NB4 (cell line): ENCODE data around the gene ARHGAP24.

Experiments
- DNase-seq: peaks from one replicate; pipeline ENCODE4 v3.0.0; 2010; ENCODE audit warnings: low read depth
- H3K4me3 ChIP-seq: one replicate; pipeline ENCODE4 v1.5.1; 2011; ENCODE audit warnings: mild to moderate bottlenecking, low read depth, low read length, moderate library complexity
- MYC ChIP-seq: IDR thresholded peaks from 2 replicates; pipeline ENCODE4 v1.6.1; 2011; ENCODE audit warnings: low read depth, low read length
- POLR2A ChIP-seq: IDR thresholded peaks from 2 replicates; pipeline ENCODE4 v1.6.1; 2011; ENCODE audit warnings: mild to moderate bottlenecking; ENCODE audit not compliant: insufficient read length; ENCODE audit errors: extremely low read depth
- TF ChIP-seq, protein P1 (sequence below): IDR thresholded peaks from one replicate; pipeline ENCODE4 v1.5.1; 2012; ENCODE audit warnings: low read depth, low read length
- TF ChIP-seq, protein P2 (sequence below): IDR thresholded peaks from 2 replicates; pipeline ENCODE4 v1.6.1; 2011; ENCODE audit warnings: low read depth, low read length

The ARHGAP24 gene

DNA sequence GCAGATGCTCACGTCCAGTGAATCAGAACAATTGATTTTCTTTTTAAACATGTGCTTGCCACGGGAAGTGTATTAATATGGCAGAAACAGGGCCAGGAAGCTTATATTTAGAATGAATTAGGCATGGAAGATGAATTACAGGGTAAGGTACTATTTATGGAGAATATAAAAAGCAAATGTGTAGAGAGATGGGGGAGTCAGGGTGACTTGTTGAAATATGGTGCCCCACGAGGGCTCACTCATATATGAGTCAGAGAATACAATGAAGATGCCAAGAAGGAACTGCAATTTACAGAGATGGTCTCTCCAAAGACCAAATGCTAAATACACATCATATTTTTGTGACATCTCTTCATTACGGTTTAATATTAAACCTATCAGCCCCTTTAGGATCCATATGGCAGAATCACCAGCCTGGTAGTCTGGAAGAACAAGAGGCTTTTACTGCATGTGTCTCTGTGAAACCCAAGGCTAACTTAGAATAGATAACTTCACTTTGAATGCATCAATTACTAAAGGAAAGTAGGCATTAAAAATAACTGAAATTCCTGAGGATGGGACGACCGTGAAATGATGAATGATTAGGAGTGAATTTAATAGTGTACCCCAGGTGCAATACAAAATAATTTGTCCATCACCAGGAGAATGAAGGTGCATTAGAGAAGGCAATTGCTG, 385.3 kb downstream of the ARHGAP24 start:
- TF ChIP-seq, protein P1, sequence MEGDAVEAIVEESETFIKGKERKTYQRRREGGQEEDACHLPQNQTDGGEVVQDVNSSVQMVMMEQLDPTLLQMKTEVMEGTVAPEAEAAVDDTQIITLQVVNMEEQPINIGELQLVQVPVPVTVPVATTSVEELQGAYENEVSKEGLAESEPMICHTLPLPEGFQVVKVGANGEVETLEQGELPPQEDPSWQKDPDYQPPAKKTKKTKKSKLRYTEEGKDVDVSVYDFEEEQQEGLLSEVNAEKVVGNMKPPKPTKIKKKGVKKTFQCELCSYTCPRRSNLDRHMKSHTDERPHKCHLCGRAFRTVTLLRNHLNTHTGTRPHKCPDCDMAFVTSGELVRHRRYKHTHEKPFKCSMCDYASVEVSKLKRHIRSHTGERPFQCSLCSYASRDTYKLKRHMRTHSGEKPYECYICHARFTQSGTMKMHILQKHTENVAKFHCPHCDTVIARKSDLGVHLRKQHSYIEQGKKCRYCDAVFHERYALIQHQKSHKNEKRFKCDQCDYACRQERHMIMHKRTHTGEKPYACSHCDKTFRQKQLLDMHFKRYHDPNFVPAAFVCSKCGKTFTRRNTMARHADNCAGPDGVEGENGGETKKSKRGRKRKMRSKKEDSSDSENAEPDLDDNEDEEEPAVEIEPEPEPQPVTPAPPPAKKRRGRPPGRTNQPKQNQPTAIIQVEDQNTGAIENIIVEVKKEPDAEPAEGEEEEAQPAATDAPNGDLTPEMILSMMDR = no peak
- no peak for TF ChIP-seq POLR2A

DNA sequence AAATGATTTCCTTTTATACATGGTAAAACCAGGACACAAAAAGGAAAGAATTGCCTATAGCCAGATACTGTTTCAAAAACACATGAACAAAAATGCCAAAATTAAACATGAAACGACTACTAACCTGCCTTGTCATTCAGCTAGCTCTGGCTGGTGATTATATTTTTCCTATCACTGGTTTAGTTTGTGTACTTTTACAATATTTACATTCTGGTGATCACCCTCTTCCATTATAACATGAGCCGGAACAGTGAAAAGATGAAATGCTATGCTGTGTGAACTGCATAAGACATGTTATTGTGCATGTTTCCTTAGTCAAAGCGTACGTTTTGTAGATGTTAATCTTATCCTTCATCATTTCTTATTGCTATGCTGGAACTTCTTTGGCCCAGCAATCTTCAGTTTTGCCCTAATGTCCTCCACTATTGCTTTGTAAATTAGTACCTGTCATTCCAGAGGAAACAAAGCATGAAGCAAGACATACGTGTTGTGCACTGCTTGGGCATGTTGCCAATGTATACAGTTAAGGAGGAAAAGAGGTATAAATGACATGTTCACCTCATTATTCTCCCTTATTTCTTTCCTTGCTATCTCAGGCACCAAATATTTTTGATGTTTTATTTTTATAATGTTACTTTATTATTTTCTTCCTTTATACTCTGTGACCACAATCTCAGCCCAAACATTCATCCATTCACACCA, 386.3 kb downstream of the ARHGAP24 start:
- no peak overlapping the region for H3K4me3 ChIP-seq
- TF ChIP-seq, protein P1 = no peak
- no peak for TF ChIP-seq POLR2A
- no peak for TF ChIP-seq MYC
- TF ChIP-seq, protein P2, sequence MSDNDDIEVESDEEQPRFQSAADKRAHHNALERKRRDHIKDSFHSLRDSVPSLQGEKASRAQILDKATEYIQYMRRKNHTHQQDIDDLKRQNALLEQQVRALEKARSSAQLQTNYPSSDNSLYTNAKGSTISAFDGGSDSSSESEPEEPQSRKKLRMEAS = no peak
- no peak for DNase-seq

More for the DNA sequence above, 385.3 kb downstream of the ARHGAP24 start:
- no peak overlapping the region for H3K4me3 ChIP-seq
- DNase-seq = no peak

DNA sequence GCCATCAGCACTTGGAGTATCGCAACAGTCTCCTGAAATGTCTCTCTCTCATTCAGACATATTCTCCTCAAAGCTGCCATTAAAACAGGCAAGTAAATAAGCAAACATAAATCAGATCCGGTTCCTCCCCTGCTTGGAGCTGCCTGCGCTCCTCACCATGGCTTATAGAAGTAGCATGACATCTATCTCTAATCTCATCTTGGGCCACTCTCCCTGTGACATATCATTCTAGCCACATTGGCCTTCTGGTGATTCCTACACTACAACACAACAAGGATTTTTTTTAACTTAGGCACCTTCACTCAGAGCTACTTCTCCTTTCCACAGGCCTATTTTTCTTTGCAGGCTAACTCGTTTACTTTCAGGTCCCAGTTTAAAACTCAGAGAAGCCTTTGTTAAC, 387.9 kb downstream of the ARHGAP24 start:
- no peak overlapping the region for H3K4me3 ChIP-seq
- no peak for DNase-seq
- TF ChIP-seq, protein P2 = no peak
- TF ChIP-seq, protein P1 = no peak
- TF ChIP-seq MYC = no peak
- no peak for TF ChIP-seq POLR2A

DNA sequence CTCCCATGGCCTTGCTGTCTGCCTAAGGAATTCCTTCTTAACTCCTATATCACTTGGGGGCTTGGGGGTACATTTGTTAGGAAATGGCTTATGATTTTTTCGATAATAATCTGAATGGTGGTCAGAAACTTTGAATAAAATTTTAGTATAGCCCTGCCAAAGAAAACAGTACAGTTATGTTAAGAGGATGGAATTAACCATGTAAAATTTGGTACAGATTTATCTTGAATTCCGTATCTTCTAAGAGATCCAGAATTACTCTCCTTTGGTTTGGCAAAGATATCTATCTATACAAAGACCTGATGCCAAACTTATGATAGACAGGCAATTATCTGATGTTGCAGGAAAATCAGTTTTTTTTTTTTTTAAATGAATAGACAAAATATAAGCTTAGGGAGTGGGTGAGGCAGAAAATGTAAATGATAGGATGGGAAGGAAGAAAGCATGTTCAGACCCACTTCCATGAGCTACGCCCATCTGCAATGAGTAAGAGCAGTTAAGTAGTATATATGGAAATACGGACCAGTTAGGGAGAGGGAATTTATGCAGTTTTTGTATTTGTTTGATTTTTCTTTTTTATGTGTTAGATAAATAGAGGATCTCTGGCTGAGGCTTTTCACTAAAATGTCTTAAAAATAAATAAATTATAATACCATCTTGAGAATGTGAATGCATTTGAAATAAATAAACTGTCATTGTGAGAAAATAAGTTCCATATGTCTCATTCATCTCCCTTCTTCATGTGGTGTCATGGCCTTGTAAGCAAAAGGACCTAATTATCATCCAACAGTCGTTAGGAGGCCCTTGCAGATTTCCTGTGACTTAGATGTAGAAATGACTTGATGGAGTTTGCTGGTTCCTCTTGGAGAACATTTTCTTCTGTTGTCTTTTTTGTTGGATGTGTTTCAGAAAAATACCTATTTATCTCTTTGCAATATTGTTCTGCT, 389.6 kb downstream of the ARHGAP24 start:
- TF ChIP-seq, protein P1 = no peak
- TF ChIP-seq POLR2A = no peak
- TF ChIP-seq, protein P2 = no peak
- TF ChIP-seq MYC = no peak

DNA sequence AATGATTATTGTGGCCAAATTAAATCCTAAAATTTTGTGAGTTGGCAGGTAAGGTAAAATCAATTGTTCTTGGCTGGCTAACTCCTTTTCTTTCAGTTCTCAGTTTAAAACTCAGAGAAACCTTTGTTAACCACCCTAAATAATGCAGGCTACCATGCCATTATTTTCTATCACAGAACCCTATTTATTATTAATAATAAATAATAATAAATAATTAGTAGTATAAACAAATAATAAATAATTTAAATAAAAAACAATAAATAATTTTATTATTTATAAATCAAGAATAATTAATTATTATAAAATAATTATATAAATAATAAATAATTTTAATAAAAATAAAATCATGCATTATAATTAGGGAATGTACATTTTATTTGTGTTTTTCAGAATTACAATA, 390.3 kb downstream of the ARHGAP24 start:
- no peak overlapping the region for H3K4me3 ChIP-seq
- TF ChIP-seq POLR2A = no peak
- TF ChIP-seq, protein P2 = no peak
- TF ChIP-seq, protein P1 = no peak
- TF ChIP-seq MYC = no peak
- no peak for DNase-seq

More for the DNA sequence above, 389.6 kb downstream of the ARHGAP24 start:
- no peak for DNase-seq
- no peak overlapping the region for H3K4me3 ChIP-seq
